Lower lobe of right lung (tissue), 2 donors: Measurements from ENCODE around the gene MT4. TPM values are rescaled to one million over a fixed set of nuclear protein-coding genes. Genes with fewer than 3 reads are reported as not detected.

ENCODE experiments used
- ATAC-seq, 2 donors: fragments of 200-7000 bp; cut with Tn5 transposase; one replicate each; pipeline ENCODE4 v1.9.1; 2020 to 2022; ENCODE audit warnings: mild to moderate bottlenecking in 2 of 2, moderate library complexity in 2 of 2
- DNase-seq: peaks from one replicate; pipeline ENCODE4 v3.0.0-alpha.2; 2020
- H3K27ac ChIP-seq: fragments of 200-600 bp; one replicate; pipeline ENCODE4 v1.8.0; 2022
- H3K27me3 ChIP-seq: fragments of 200-600 bp; one replicate; pipeline ENCODE4 v1.8.0; 2022; ENCODE audit warnings: low read depth
- H3K36me3 ChIP-seq: fragments of 200-600 bp; one replicate; pipeline ENCODE4 v1.8.0; 2022; ENCODE audit warnings: mild to moderate bottlenecking
- H3K4me1 ChIP-seq: fragments of 200-600 bp; one replicate; pipeline ENCODE4 v1.8.0; 2022
- H3K4me3 ChIP-seq: fragments of 200-600 bp; one replicate; pipeline ENCODE4 v1.8.0; 2022; ENCODE audit warnings: mild to moderate bottlenecking
- H3K9me3 ChIP-seq: fragments of 200-600 bp; one replicate; pipeline ENCODE4 v1.8.0; 2022
- intact Hi-C: fragments of 100-400 bp; cut with DNase I; formaldehyde crosslinking; loops from one replicate; pipeline ENCODE4 v1.11.0; 2022
- total RNA-seq: library from RNA; stranded (reverse); fragmentation: NEBNext Ultra II Directional; extraction: Animal tissue kit (Norgen Biotek cat#: 25700); gene quantifications from one replicate; pipeline ENCODE4 v1.2.1, GENCODE V29; 2021
- TF ChIP-seq, protein P1 (sequence below): fragments of 200-600 bp; IDR thresholded peaks from one replicate; pipeline ENCODE4 v1.8.0; 2022; ENCODE audit warnings: antibody characterized with exemption, mild to moderate bottlenecking
- donor health status: DM: no; HTN: yes; CAD: no; lungs with severe emphysema.

MT4 gene
- total RNA-seq, 1 donor from 2014 or later = not detected

- peaks cover 55% of the 10 kb centered on the region for H3K4me1 ChIP-seq
Observed at GRCh38 chr16:56608043-56608875, 43.4 kb downstream of the MT4 start, which contains the start of gene MT2A. MT2A (plus strand) TSS chr16:56608584; CDS start chr16:56608656, 72 bp downstream.

DNA sequence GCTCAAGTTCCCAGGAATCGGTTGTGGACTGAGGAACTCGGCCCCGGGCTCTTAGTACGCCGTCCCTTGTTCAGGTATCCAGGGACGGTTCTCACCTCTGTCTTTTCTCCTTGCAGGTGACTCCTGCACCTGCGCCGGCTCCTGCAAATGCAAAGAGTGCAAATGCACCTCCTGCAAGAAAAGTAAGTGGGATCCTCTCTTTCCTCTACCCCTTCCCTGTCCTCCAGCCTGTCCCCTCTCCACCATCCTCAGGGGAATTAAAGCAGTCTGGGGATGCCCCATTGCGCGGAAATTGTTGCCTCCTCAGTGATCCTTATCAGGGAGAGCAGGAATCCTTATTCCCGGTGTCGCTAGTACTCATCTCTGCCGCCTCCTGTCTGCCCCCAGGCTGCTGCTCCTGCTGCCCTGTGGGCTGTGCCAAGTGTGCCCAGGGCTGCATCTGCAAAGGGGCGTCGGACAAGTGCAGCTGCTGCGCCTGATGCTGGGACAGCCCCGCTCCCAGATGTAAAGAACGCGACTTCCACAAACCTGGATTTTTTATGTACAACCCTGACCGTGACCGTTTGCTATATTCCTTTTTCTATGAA is 44.1 kb downstream of the MT4 start:
- TF ChIP-seq, protein P1, sequence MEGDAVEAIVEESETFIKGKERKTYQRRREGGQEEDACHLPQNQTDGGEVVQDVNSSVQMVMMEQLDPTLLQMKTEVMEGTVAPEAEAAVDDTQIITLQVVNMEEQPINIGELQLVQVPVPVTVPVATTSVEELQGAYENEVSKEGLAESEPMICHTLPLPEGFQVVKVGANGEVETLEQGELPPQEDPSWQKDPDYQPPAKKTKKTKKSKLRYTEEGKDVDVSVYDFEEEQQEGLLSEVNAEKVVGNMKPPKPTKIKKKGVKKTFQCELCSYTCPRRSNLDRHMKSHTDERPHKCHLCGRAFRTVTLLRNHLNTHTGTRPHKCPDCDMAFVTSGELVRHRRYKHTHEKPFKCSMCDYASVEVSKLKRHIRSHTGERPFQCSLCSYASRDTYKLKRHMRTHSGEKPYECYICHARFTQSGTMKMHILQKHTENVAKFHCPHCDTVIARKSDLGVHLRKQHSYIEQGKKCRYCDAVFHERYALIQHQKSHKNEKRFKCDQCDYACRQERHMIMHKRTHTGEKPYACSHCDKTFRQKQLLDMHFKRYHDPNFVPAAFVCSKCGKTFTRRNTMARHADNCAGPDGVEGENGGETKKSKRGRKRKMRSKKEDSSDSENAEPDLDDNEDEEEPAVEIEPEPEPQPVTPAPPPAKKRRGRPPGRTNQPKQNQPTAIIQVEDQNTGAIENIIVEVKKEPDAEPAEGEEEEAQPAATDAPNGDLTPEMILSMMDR = no peak
- no peaks in the 10 kb centered on the region for H3K9me3 ChIP-seq
- H3K36me3 ChIP-seq = no peaks in the 10 kb centered on the region
- peak overlapping the region; percentile 72 for H3K4me3 ChIP-seq
- peak overlapping the region; percentile 96 for H3K27ac ChIP-seq
- DNase-seq (no peak), ATAC-seq (no peak)
- H3K27me3 ChIP-seq = no peaks in the 10 kb centered on the region
- intact Hi-C loops = no loop called here
- H3K4me1 ChIP-seq = peaks cover 55% of the 10 kb centered on the region

More at GRCh38 chr16:56608043-56608875, 43.4 kb downstream of the MT4 start, which contains the start of gene MT2A:
- peak; percentile 89 to 94 for ATAC-seq
- H3K36me3 ChIP-seq = no peaks in the 10 kb centered on the region
- no peaks in the 10 kb centered on the region for H3K9me3 ChIP-seq
- TF ChIP-seq, protein P1 = no peak
- H3K27ac ChIP-seq = peak within 1 kb of the TSS; percentile 96
- intact Hi-C loops = no loop called here
- peak; percentile 98 for DNase-seq
- peak within 1 kb of the TSS; percentile 72 for H3K4me3 ChIP-seq
- H3K27me3 ChIP-seq = no peaks in the 10 kb centered on the region

GRCh38 chr16:56609463-56609921 is 44.6 kb downstream of the MT4 start:
- DNase-seq (peak; percentile 82), ATAC-seq (peak; percentile 46 to 55)
- H3K9me3 ChIP-seq = no peaks in the 10 kb centered on the region
- peak overlapping the region; percentile 72 for H3K4me3 ChIP-seq
- TF ChIP-seq, protein P1 = no peak
- no peaks in the 10 kb centered on the region for H3K27me3 ChIP-seq
- intact Hi-C loops = no loop called here
- H3K36me3 ChIP-seq = no peaks in the 10 kb centered on the region
- peaks cover 55% of the 10 kb centered on the region for H3K4me1 ChIP-seq
- peak overlapping the region; percentile 96 for H3K27ac ChIP-seq

DNA sequence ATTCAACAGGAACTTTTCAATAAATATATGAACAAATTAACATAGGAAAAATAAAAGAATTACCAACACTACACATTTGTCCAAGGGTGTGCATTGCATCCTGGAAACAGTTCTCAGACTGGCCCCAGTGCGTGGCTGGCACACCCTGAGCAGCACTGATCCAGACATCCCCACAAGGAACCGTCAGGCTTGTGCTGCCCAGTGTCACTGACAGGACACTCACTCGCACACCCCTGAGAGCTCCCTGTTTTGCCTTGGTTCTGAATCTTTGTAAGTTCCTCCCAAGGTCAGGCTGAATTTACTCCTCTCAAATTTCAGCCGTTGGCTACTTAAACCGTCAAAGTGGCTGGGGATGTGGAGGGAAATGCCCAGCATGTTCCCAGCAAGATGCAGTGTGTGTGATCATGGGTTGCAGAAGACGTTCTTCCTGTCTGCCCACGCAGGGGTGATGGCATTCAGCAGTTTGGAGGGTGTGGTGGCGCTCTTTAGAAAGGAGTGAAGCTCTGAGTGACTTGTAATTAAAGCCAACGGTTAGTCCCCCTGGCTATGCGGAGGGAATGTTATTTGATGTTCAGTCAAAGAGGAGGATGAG is 45.2 kb downstream of the MT4 start:
- DNase-seq = peak; percentile 81
- peak; percentile 23 to 29 for ATAC-seq
- H3K9me3 ChIP-seq = no peaks in the 10 kb centered on the region
- TF ChIP-seq, protein P1 = no peak
- peak overlapping the region; percentile 96 for H3K27ac ChIP-seq
- H3K27me3 ChIP-seq = no peaks in the 10 kb centered on the region
- peaks cover 55% of the 10 kb centered on the region for H3K4me1 ChIP-seq
- H3K4me3 ChIP-seq = peak overlapping the region; percentile 72
- intact Hi-C loops = no loop called here
- no peaks in the 10 kb centered on the region for H3K36me3 ChIP-seq

DNA sequence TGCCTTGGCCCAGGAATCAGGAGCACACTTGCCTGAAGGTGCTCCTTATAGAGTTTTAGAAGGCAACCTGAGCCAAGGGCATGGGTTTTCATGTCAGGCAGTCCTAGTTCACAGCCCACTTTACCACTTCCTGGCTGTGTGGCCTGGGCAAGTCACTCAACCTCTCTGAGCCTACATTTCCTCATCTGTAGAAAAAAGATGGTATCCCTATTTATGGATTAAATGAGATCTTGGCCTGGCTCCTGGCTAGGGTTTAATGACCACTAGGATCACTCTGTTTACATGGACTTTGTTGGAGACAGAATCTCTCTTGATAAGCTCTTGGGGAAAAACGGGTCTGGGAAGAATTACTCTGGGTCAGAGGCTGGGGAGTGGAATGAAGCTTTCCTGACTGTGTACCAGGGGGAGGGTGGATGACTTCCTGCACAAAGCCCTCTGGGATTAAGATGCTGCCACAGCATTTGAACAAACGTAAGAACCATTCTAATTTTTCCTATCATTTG is 45.8 kb downstream of the MT4 start:
- Histone ChIP-seq H3K4me1 (peaks cover 49% of the 10 kb centered on the region), H3K4me3 (no peak overlapping the region)
- intact Hi-C loops = no loop called here

More for the DNA sequence above, 45.8 kb downstream of the MT4 start:
- ATAC-seq (no peak), DNase-seq (no peak)
- no peaks in the 10 kb centered on the region for H3K36me3 ChIP-seq
- H3K27me3 ChIP-seq = no peaks in the 10 kb centered on the region
- TF ChIP-seq, protein P1 = no peak
- peak overlapping the region; percentile 96 for H3K27ac ChIP-seq
- H3K9me3 ChIP-seq = no peaks in the 10 kb centered on the region
